Measurements from ENCODE around the gene FHOD3. TPM values are rescaled to one million over a fixed set of nuclear protein-coding genes. Genes with fewer than 3 reads are reported as not detected.

Gene FHOD3
- total RNA-seq, 1 donor, result 13.0 TPM

DNA sequence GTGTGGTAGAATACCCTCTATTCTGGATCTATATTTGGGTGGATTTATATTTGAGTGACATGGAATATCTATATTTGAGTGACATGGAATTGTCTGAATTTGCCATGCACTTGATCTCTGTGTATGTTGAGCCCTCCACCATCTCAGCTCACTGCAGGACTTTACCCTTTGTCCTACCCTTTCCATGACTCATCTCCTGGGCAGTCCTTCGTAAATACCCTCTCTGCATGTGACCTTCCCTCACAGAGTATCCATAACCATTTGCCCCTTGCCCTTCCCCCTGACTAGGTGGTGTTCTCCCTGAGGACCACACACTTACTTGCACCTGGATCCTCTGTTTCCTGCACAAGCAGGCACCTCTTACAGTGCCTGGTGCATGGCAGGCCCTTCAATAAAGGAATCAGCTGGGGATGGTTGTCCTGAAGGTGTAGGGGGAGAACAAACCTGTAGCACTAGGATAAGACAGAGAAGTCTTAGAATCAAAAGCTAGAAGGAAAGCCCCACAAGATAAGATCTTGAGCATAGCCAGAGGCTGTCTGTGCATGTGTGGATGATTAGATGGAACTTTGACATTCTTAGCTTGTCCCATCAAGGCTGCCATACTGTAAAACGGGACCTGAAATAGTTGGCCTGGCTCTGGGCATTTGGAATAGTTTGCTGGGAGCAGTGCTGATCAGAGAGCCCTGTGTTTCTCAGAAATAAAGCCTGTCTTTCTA, 230.4 kb downstream of the FHOD3 start:
- TF ChIP-seq, protein P1, sequence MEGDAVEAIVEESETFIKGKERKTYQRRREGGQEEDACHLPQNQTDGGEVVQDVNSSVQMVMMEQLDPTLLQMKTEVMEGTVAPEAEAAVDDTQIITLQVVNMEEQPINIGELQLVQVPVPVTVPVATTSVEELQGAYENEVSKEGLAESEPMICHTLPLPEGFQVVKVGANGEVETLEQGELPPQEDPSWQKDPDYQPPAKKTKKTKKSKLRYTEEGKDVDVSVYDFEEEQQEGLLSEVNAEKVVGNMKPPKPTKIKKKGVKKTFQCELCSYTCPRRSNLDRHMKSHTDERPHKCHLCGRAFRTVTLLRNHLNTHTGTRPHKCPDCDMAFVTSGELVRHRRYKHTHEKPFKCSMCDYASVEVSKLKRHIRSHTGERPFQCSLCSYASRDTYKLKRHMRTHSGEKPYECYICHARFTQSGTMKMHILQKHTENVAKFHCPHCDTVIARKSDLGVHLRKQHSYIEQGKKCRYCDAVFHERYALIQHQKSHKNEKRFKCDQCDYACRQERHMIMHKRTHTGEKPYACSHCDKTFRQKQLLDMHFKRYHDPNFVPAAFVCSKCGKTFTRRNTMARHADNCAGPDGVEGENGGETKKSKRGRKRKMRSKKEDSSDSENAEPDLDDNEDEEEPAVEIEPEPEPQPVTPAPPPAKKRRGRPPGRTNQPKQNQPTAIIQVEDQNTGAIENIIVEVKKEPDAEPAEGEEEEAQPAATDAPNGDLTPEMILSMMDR (IDR thresholded peaks at IDR 0.05; ENCODE audit: extremely low read depth, low read depth, low read length), result no peak
- Histone ChIP-seq H3K27ac (ENCODE audit: low read depth, low read length) (no peak overlapping the region), H3K9me3 (ENCODE audit: low read depth, low read length) (no peaks in the 10 kb centered on the region), H3K4me2 (ENCODE audit: insufficient read depth, low read length) (no peak overlapping the region), H3K4me1 (ENCODE audit: insufficient read depth, low read length) (peaks cover 11% of the 10 kb centered on the region), H3K4me3 (ENCODE audit: insufficient read depth, low read length) (no peak overlapping the region), H3K36me3 (ENCODE audit: insufficient read depth, low read length) (no peaks in the 10 kb centered on the region), H4K20me1 (ENCODE audit: insufficient read depth, low read length) (no peaks in the 10 kb centered on the region), H2AFZ (ENCODE audit: low read length) (no peak overlapping the region), H3K79me2 (ENCODE audit: insufficient read depth, low read length) (no peaks in the 10 kb centered on the region), H3K27me3 (ENCODE audit: insufficient read depth, low read length) (no peaks in the 10 kb centered on the region)
- no peak for DNase-seq (ENCODE audit: insufficient read length, low spot score, missing footprints)

DNA sequence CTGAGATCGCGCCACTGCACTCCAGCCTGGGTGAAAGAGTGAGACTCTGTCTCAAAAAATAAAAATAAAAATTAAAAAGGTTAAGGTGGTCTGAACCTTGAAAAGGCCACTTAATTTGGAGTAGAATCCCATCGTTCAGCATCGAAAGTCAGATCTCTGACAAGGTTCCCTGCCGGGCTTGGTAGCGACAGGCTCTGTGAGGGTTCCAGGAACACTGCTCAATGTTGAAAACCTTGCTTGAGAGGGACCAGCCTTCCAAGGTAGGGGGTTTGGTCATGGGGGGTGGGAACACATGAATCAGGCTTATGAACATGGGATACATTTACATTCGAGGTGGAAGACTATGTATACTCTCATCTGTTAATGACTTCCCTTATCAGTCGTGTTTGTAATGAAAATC, 232.2 kb downstream of the FHOD3 start:
- Histone ChIP-seq H2AFZ (ENCODE audit: low read length) (no peak overlapping the region), H3K79me2 (ENCODE audit: insufficient read depth, low read length) (no peaks in the 10 kb centered on the region), H4K20me1 (ENCODE audit: insufficient read depth, low read length) (no peaks in the 10 kb centered on the region), H3K27ac (ENCODE audit: low read depth, low read length) (no peak overlapping the region), H3K9me3 (ENCODE audit: low read depth, low read length) (no peaks in the 10 kb centered on the region), H3K4me2 (ENCODE audit: insufficient read depth, low read length) (no peak overlapping the region), H3K4me3 (ENCODE audit: insufficient read depth, low read length) (no peak overlapping the region), H3K27me3 (ENCODE audit: insufficient read depth, low read length) (no peaks in the 10 kb centered on the region), H3K4me1 (ENCODE audit: insufficient read depth, low read length) (peaks cover 11% of the 10 kb centered on the region), H3K36me3 (ENCODE audit: insufficient read depth, low read length) (no peaks in the 10 kb centered on the region)
- TF ChIP-seq, protein P1 (IDR thresholded peaks at IDR 0.05; ENCODE audit: extremely low read depth, low read depth, low read length), result no peak
- DNase-seq (ENCODE audit: insufficient read length, low spot score, missing footprints), result no peak

DNA sequence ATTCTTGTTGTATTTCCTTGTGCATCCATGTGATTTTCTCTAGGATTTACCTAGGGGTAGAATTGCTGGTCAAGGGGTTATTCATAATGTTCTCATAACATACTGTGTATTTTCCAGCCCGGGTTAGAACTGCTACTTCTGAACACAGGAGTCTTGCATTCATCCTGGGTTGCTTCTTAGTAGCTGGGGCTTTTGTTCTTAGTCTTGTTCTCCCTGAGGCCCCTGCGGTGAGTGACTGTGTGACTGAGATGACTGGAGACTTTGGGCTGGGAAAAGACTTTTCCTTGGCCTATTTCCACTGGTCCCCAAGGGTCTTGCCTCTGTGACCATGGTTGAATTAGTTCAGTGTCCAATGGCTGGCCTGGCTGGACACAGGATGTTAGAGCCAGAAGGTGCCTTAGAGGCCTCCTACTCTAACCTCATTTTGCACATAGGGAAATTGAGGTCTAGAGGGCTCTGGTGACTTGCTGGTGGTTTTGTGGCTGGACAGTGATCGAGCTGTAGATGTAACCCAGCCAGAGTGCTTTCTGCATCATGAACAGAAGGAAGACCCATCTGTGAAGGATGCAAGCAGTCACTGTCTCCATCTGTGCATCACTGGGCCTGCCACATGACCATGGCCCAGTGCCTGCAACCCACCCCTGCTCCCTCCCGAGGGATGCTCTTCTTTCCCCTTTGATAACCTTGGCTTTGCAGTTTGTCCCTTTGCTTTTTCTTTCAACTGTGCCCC, 233.3 kb downstream of the FHOD3 start:
- Histone ChIP-seq H3K9me3 (ENCODE audit: low read depth, low read length) (no peaks in the 10 kb centered on the region), H3K4me3 (ENCODE audit: insufficient read depth, low read length) (no peak overlapping the region), H3K27ac (ENCODE audit: low read depth, low read length) (no peak overlapping the region), H2AFZ (ENCODE audit: low read length) (no peak overlapping the region), H3K4me1 (ENCODE audit: insufficient read depth, low read length) (peaks cover 11% of the 10 kb centered on the region), H3K27me3 (ENCODE audit: insufficient read depth, low read length) (no peaks in the 10 kb centered on the region), H3K36me3 (ENCODE audit: insufficient read depth, low read length) (no peaks in the 10 kb centered on the region), H3K79me2 (ENCODE audit: insufficient read depth, low read length) (no peaks in the 10 kb centered on the region), H3K4me2 (ENCODE audit: insufficient read depth, low read length) (no peak overlapping the region), H4K20me1 (ENCODE audit: insufficient read depth, low read length) (no peaks in the 10 kb centered on the region)
- no peak for DNase-seq (ENCODE audit: insufficient read length, low spot score, missing footprints)
- TF ChIP-seq, protein P1 (IDR thresholded peaks at IDR 0.05; ENCODE audit: extremely low read depth, low read depth, low read length), result no peak

DNA sequence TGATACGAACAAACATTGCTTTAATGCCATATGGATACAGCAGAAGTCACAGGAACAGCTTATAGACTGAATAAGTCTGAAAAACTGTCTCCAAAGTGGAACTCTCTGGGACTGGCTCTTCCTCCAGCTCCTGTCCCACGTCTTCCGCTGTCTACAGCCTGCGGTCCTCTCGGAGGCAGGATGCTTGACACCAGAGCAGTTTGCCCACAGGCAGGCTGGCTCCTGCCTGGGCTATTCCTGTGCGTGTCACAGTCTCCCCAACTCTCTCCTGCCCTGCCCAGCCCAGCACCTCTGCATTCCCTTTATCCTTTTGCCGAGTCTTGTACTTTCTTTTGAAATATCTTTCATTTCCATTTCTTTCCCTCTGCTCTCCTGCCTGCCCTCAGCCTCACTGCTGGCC, 234.1 kb downstream of the FHOD3 start:
- Histone ChIP-seq H3K36me3 (ENCODE audit: insufficient read depth, low read length) (no peaks in the 10 kb centered on the region), H3K9me3 (ENCODE audit: low read depth, low read length) (no peaks in the 10 kb centered on the region), H3K27ac (ENCODE audit: low read depth, low read length) (no peak overlapping the region), H3K27me3 (ENCODE audit: insufficient read depth, low read length) (no peaks in the 10 kb centered on the region), H3K79me2 (ENCODE audit: insufficient read depth, low read length) (no peaks in the 10 kb centered on the region), H3K4me2 (ENCODE audit: insufficient read depth, low read length) (no peak overlapping the region), H2AFZ (ENCODE audit: low read length) (no peak overlapping the region), H3K4me3 (ENCODE audit: insufficient read depth, low read length) (no peak overlapping the region), H4K20me1 (ENCODE audit: insufficient read depth, low read length) (no peaks in the 10 kb centered on the region), H3K4me1 (ENCODE audit: insufficient read depth, low read length) (peaks cover 10% of the 10 kb centered on the region)
- no peak for DNase-seq (ENCODE audit: insufficient read length, low spot score, missing footprints)
- TF ChIP-seq, protein P1 (IDR thresholded peaks at IDR 0.05; ENCODE audit: extremely low read depth, low read depth, low read length), result no peak
